ENCODE measurements around the gene SPEM1.

Gene SPEM1

DNA sequence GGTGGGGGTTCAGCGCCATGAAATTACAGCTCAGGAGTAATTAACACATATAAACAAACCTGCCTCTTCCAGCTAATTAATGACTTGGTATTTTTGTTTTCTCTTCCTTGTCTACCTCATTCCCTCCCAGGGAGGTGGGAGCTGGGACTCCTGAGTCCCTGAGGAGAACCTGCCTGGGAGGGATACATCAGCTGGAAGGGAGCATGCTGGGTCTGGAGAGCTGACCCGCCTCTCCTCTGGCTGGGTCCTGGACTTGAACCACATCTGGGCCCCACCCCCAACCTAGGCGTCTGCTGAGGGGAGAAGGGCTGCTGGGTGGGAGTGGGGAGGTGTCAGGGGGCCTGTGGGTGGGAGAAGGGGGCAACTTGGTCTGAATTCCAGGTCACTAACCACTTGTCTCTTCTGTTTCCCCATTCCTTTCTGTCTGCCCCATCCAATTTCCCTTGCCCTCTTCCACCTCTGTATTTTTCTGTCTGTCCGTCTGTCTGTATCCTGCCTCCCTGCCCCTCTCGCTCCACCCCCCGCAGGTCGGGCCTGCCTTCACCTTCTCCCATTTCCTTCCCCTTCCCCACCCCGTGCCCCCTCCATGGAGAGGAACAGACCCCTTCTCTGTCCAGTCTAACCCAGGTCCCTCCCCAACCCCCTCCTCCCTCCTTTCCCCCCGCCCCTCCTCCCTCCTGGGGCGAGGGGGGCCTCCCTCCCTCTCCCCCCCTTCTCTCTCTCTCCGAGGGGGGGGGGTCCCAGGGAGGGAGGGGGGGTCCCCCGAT is 12.5 kb upstream of the SPEM1 start, which contains the start of gene NLGN2:
Gene NLGN2 (plus strand): TSS at position 361 of the 767 bp plus-strand sequence. CDS start 411 bp downstream, outside the sequence.
- TF ChIP-seq, protein P1, sequence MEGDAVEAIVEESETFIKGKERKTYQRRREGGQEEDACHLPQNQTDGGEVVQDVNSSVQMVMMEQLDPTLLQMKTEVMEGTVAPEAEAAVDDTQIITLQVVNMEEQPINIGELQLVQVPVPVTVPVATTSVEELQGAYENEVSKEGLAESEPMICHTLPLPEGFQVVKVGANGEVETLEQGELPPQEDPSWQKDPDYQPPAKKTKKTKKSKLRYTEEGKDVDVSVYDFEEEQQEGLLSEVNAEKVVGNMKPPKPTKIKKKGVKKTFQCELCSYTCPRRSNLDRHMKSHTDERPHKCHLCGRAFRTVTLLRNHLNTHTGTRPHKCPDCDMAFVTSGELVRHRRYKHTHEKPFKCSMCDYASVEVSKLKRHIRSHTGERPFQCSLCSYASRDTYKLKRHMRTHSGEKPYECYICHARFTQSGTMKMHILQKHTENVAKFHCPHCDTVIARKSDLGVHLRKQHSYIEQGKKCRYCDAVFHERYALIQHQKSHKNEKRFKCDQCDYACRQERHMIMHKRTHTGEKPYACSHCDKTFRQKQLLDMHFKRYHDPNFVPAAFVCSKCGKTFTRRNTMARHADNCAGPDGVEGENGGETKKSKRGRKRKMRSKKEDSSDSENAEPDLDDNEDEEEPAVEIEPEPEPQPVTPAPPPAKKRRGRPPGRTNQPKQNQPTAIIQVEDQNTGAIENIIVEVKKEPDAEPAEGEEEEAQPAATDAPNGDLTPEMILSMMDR (IDR thresholded peaks at IDR 0.05; ENCODE audit: poor library complexity, severe bottlenecking): no peak
- H3K27ac ChIP-seq (ENCODE audit: poor library complexity, severe bottlenecking): no peak within 1 kb of the TSS
- H3K27me3 ChIP-seq (ENCODE audit: insufficient read depth, poor library complexity, severe bottlenecking): no peaks in the 10 kb centered on the region
- no peaks in the 10 kb centered on the region for H3K9me3 ChIP-seq (ENCODE audit: severe bottlenecking)
- DNase-seq (ENCODE audit: low spot score) (no peak), ATAC-seq (ENCODE audit: low read depth) (no peak)
- H3K4me1 ChIP-seq (ENCODE audit: insufficient read depth, poor library complexity, severe bottlenecking): no peaks in the 10 kb centered on the region
- H3K4me3 ChIP-seq (ENCODE audit: severe bottlenecking): no peak within 1 kb of the TSS
- H3K36me3 ChIP-seq (ENCODE audit: low read depth): peaks cover 1% of the 10 kb centered on the region; the same call in 1 of the 2 replicates

DNA sequence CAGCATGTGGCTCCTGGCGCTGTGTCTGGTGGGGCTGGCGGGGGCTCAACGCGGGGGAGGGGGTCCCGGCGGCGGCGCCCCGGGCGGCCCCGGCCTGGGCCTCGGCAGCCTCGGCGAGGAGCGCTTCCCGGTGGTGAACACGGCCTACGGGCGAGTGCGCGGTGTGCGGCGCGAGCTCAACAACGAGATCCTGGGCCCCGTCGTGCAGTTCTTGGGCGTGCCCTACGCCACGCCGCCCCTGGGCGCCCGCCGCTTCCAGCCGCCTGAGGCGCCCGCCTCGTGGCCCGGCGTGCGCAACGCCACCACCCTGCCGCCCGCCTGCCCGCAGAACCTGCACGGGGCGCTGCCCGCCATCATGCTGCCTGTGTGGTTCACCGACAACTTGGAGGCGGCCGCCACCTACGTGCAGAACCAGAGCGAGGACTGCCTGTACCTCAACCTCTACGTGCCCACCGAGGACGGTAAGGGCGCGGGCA is 11.8 kb upstream of the SPEM1 start:
- TF ChIP-seq, protein P1 (IDR thresholded peaks at IDR 0.05; ENCODE audit: poor library complexity, severe bottlenecking): no peak
- Histone ChIP-seq H3K27me3 (ENCODE audit: insufficient read depth, poor library complexity, severe bottlenecking) (no peaks in the 10 kb centered on the region), H3K4me3 (ENCODE audit: severe bottlenecking) (no peak overlapping the region), H3K4me1 (ENCODE audit: insufficient read depth, poor library complexity, severe bottlenecking) (no peaks in the 10 kb centered on the region), H3K9me3 (ENCODE audit: severe bottlenecking) (no peaks in the 10 kb centered on the region), H3K27ac (ENCODE audit: poor library complexity, severe bottlenecking) (no peak overlapping the region), H3K36me3 (ENCODE audit: low read depth) (no peaks in the 10 kb centered on the region)
- DNase-seq (ENCODE audit: low spot score) (no peak), ATAC-seq (ENCODE audit: low read depth) (no peak)

DNA sequence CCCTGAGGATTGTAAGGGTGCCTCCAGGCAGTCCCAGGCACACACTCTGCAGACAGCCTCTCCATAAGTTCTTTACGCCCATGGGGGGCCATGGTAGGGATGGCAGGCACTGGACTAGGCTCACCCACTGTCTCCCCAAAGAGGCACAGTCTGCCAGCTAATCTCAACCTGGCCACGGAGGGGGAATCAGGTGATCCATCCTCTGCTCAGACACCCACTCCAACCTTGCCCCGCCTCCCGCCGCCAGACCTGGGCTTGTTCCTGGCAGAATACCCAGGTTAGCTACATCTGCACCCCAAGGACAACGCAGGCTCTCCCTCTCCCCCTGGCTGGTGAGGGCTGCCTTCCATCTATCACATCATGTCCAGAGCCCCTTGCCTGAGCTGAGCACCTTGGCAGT is 11.3 kb upstream of the SPEM1 start:
- Histone ChIP-seq H3K4me1 (ENCODE audit: insufficient read depth, poor library complexity, severe bottlenecking) (no peaks in the 10 kb centered on the region), H3K36me3 (ENCODE audit: low read depth) (no peaks in the 10 kb centered on the region), H3K27ac (ENCODE audit: poor library complexity, severe bottlenecking) (no peak overlapping the region), H3K27me3 (ENCODE audit: insufficient read depth, poor library complexity, severe bottlenecking) (no peaks in the 10 kb centered on the region), H3K9me3 (ENCODE audit: severe bottlenecking) (no peaks in the 10 kb centered on the region), H3K4me3 (ENCODE audit: severe bottlenecking) (no peak overlapping the region)
- ATAC-seq (ENCODE audit: low read depth) (no peak), DNase-seq (ENCODE audit: low spot score) (no peak)
- TF ChIP-seq, protein P1 (IDR thresholded peaks at IDR 0.05; ENCODE audit: poor library complexity, severe bottlenecking): no peak

DNA sequence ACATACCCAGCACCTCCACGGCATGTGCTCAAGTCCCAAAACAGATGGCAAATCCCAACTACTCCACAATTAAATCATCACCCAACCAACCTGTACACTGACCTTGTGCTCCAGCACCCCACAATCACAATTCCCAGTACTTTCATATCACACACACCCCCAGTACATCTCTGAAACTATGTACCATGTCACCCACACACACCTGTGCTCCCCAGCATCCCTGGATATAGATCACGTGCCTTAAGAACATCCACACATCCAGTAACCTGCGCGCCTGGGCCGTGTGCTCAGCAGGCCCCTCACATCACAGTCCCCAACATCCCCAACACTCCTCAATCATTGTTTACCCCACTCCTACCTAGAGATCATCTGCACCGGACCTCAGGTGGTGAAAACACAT is 10.4 kb upstream of the SPEM1 start:
- Histone ChIP-seq H3K4me1 (ENCODE audit: insufficient read depth, poor library complexity, severe bottlenecking) (no peaks in the 10 kb centered on the region), H3K4me3 (ENCODE audit: severe bottlenecking) (no peak overlapping the region), H3K9me3 (ENCODE audit: severe bottlenecking) (no peaks in the 10 kb centered on the region), H3K27ac (ENCODE audit: poor library complexity, severe bottlenecking) (no peak overlapping the region), H3K36me3 (ENCODE audit: low read depth) (no peaks in the 10 kb centered on the region), H3K27me3 (ENCODE audit: insufficient read depth, poor library complexity, severe bottlenecking) (no peaks in the 10 kb centered on the region)
- TF ChIP-seq, protein P1 (IDR thresholded peaks at IDR 0.05; ENCODE audit: poor library complexity, severe bottlenecking): no peak
- ATAC-seq (ENCODE audit: low read depth) (no peak), DNase-seq (ENCODE audit: low spot score) (no peak)

All from RWPE2 (cell line).